GM12878 (cell line): ENCODE results near the gene ZNF333. TPM values are rescaled to one million over a fixed set of nuclear protein-coding genes. Genes with fewer than 3 reads are reported as not detected.

Experiments
- ATAC-seq: fragments of 200-7000 bp; cut with Tn5 transposase; 3 replicates; pipeline ENCODE4 v1.9.1; 2020; ENCODE audit warnings: mild to moderate bottlenecking, moderate library complexity
- BruUV-seq: library from RNA; stranded (reverse); fragments of 400-500 nt; replicated peaks from 2 replicates; lab custom pipeline; 2021; lab: Mats Ljungman, UMichigan
- CTCF ChIA-PET: fragments of 300-600 bp; sonication (Branson Sonifier 250); formaldehyde crosslinking; extraction: SDS; loops from one replicate; lab custom pipeline; 2021; ENCODE audit warnings: inconsistent platforms; lab: Yijun Ruan, JAX
- POLR2A ChIA-PET: fragments of 350-600 bp; formaldehyde crosslinking; extraction: SDS; loops from one replicate; lab custom pipeline; 2021; ENCODE audit warnings: inconsistent platforms; lab: Charles Lee
- RAD21 ChIA-PET: fragments of 300-600 bp; sonication (Branson Sonifier 250); formaldehyde crosslinking; loops from one replicate; lab custom pipeline; 2023; ENCODE audit warnings: antibody characterized with exemption; ENCODE audit not compliant: unreplicated experiment; lab: Charles Lee
- SMC1A ChIA-PET: fragments of 300-600 bp; sonication (Branson Sonifier 250); formaldehyde crosslinking; loops from one replicate; lab custom pipeline; 2023; ENCODE audit not compliant: unreplicated experiment, uncharacterized antibody; lab: Charles Lee
- DNase-seq: peaks from one replicate; pipeline ENCODE4 v3.0.0-alpha.2; 2011; ENCODE audit warnings: low read depth, low spot score
- FAIRE-seq: peaks from 3 replicates; lab custom pipeline; 2011; peaks lifted over from hg19 to GRCh38; lab: Jason Lieb, UNC
- H2AFZ ChIP-seq: 2 replicates; pipeline ENCODE4 v1.6.0; 2011; ENCODE audit warnings: low read depth, low read length, control low read depth; ENCODE audit not compliant: control insufficient read depth
- H3K27ac ChIP-seq: 2 replicates; pipeline ENCODE4 v1.5.1; 2011; ENCODE audit warnings: control low read depth; ENCODE audit not compliant: control insufficient read depth, insufficient read depth
- H3K27me3 ChIP-seq, 2 experiments: replicated peaks in 1 of 2; 2 replicates each; pipeline versions ENCODE4 v1.6.0 to v1.6.1; 2011; ENCODE audit warnings: low read length in 1 of 2; ENCODE audit not compliant: control insufficient read depth in 2 of 2, insufficient read depth in 2 of 2
- H3K36me3 ChIP-seq, 2 experiments: 2 replicates each; pipeline ENCODE4 v1.5.1; 2011; ENCODE audit warnings: low read length in 1 of 2; ENCODE audit not compliant: control insufficient read depth in 2 of 2, insufficient read depth in 2 of 2
- H3K4me1 ChIP-seq: 2 replicates; pipeline ENCODE4 v1.6.1; 2011; ENCODE audit warnings: mild to moderate bottlenecking, low read length, moderate library complexity, mixed read lengths; ENCODE audit not compliant: control insufficient read depth, insufficient read depth
- H3K4me2 ChIP-seq: 2 replicates; pipeline ENCODE4 v1.6.0; 2011; ENCODE audit warnings: control low read depth; ENCODE audit not compliant: control insufficient read depth, insufficient read depth
- H3K4me3 ChIP-seq: fragments of 200-600 bp; sonication (generic); 2 replicates; pipeline ENCODE4 v1.5.1; 2016
- H3K79me2 ChIP-seq: 2 replicates; pipeline ENCODE4 v1.6.0; 2011; ENCODE audit warnings: low read length; ENCODE audit not compliant: control insufficient read depth, insufficient read depth
- H3K9ac ChIP-seq: 2 replicates; pipeline ENCODE4 v1.8.0; 2011; ENCODE audit warnings: low read length, control low read depth, mixed read lengths; ENCODE audit not compliant: control insufficient read depth, insufficient read depth
- H3K9me3 ChIP-seq: replicated peaks from 3 replicates; pipeline ENCODE4 v1.5.1; 2011; ENCODE audit warnings: mild to moderate bottlenecking, low read length; ENCODE audit not compliant: control insufficient read depth, insufficient read depth
- H4K20me1 ChIP-seq: 2 replicates; pipeline ENCODE4 v1.6.0; 2011; ENCODE audit not compliant: control insufficient read depth, insufficient read depth
- BHLHE40 ChIP-seq, 2 experiments: fragments of 450-650 bp in 1 of 2; IDR thresholded peaks; 2 replicates each; pipeline ENCODE4 v1.6.1; 2011 to 2017; ENCODE audit warnings: low read depth in 2 of 2, borderline replicate concordance in 1 of 2, improper control_type of control experiment in 1 of 2, low read length in 1 of 2, mild to moderate bottlenecking in 1 of 2
- CBFB ChIP-seq: IDR thresholded peaks from 2 replicates; pipeline ENCODE4 v1.6.1; 2016; ENCODE audit warnings: antibody characterized with exemption, low read depth
- EED ChIP-seq: sonication (generic); IDR thresholded peaks from 2 replicates; pipeline ENCODE4 v1.6.1; 2016; ENCODE audit warnings: antibody characterized with exemption, low read depth
- NBN ChIP-seq: fragments of 450-650 bp; IDR thresholded peaks from 2 replicates; pipeline ENCODE4 v1.6.1; 2016
- PAX5 ChIP-seq: IDR thresholded peaks from 2 replicates; pipeline ENCODE4 v1.6.1; 2011; ENCODE audit warnings: low read depth, low read length, borderline replicate concordance
- RBBP5 ChIP-seq: fragments of 200-600 bp; sonication (generic); conservative IDR thresholded peaks from 2 replicates; pipeline ENCODE4 v1.6.1; 2016
- REST ChIP-seq: IDR thresholded peaks from 2 replicates; pipeline ENCODE4 v1.6.1; 2012; ENCODE audit warnings: mild to moderate bottlenecking, low read depth, low read length
- STAT1 ChIP-seq: fragments of 450-650 bp; conservative IDR thresholded peaks from 2 replicates; pipeline ENCODE4 v1.6.1; 2014; ENCODE audit warnings: antibody characterized with exemption, mild to moderate bottlenecking
- ZBTB11 ChIP-seq: fragments of 450-650 bp; formaldehyde crosslinking; IDR thresholded peaks from 2 replicates; pipeline ENCODE4 v1.5.0; 2022; ENCODE audit warnings: mild to moderate bottlenecking, missing genetic modification characterization
- WGBS: methylation state at CpG from one replicate; pipeline ENCODE4 v1.1.6; 2016; ENCODE audit warnings: low lambda C conversion rate; ENCODE audit not compliant: insufficient replicate concordance, insufficient coverage; ENCODE audit errors: missing lambda C conversion rate; 5-methylcytosine and 5-hydroxymethylcytosine counted together
- in situ Hi-C: fragments of 300-500 bp; cut with MboI; formaldehyde crosslinking; loops from 9 replicates; pipeline ENCODE4 v1.14.3; 2018; ENCODE audit warnings: mixed read lengths
- intact Hi-C: fragments of 100-400 bp; cut with micrococcal nuclease; formaldehyde crosslinking; loops from one replicate; pipeline ENCODE4 v1.14.2; 2022; ENCODE audit not compliant: unreplicated experiment
- polyA plus RNA-seq, 11 experiments: library from polyadenylated mRNA; depleted of rRNA in 4 of 11; unstranded in 6 of 11; stranded (reverse) in 5 of 11; fragments of >200 nt; fragmentation: Nextera tagmentation in 4 of 11; fragmentation: Illumina TruSeq in 1 of 11; extraction: Ambion mirVana in 4 of 11; extraction: Trizol in 1 of 11; gene quantifications; 1 replicate in 1 of 11; 2 replicates in 10 of 11; pipeline versions ENCODE4 v1.2.1 to v1.2.3, GENCODE V29; 2011 to 2016; ENCODE audit warnings: inconsistent platforms in 2 of 11, missing spikeins in 2 of 11, low read depth in 1 of 11
- total RNA-seq, 4 experiments: library from RNA; depleted of rRNA in 3 of 4; stranded (reverse); fragments of >200 nt in 3 of 4; fragmentation: Illumina TruSeq in 1 of 4; extraction: Trizol in 1 of 4; gene quantifications; 2 replicates each; pipeline versions ENCODE4 v1.2.1 to v1.2.3, GENCODE V29; 2013 to 2021

ZNF333 gene
- total and polyA plus RNA-seq, 10 of the 15 experiments (the other 5 are each of a cell fraction or from before 2014, with no cell fraction given): 2.3 to 14.1 (median 5.7) TPM

- H3K9me3 ChIP-seq: no peaks in the 10 kb centered on the region; the same call in 2 of the 3 replicates
- H2AFZ ChIP-seq: no peak overlapping the region
- POLR2A ChIA-PET: interaction anchor here (1.2 kb wide), 1 partner anchor 9 kb away, joined by 5 read pairs; the partner anchor contains the start of gene ZNF333
- ATAC-seq (no peak), DNase-seq (no peak), FAIRE-seq (no peak)
- no peak overlapping the region for H3K4me3 ChIP-seq
- 84% methylated on average over 8 of the region's 8 CpGs for WGBS
- no peaks in the 10 kb centered on the region for H3K27me3 ChIP-seq
- BruUV-seq: no TSS peak
- no peak overlapping the region for H3K9ac ChIP-seq
- no peaks in the 10 kb centered on the region for H4K20me1 ChIP-seq
- no peak overlapping the region for H3K27ac ChIP-seq
- intact Hi-C loops: no loop called here
- no peak for TF ChIP-seq PAX5
- no peak for TF ChIP-seq ZBTB11 (CRISPR knock-in tag)
- no peak for TF ChIP-seq RBBP5
- no peak for TF ChIP-seq STAT1
- TF ChIP-seq EED: no peak
- no peak for TF ChIP-seq NBN
- no peak for TF ChIP-seq BHLHE40 (IDR thresholded peaks at IDR 0.05; ENCODE audit: borderline replicate concordance in 1 of 2, low read depth in 2 of 2, low read length in 1 of 2)
- TF ChIP-seq REST: no peak
- no peak for TF ChIP-seq CBFB
- H3K79me2 ChIP-seq: no peaks in the 10 kb centered on the region
- SMC1A ChIA-PET: interaction anchor here (1.2 kb wide), 1 partner anchor 9 kb away, joined by 4 read pairs; no protein-coding TSS in a partner anchor
- RAD21 ChIA-PET: no interaction called here
- CTCF ChIA-PET: interaction anchor here (1.0 to 1.9 kb wide), 4 partner anchors 13 to 143 kb away, joined by 3 to 4 read pairs (median 4); no protein-coding TSS in a partner anchor
- peaks cover 3 to 4% of the 10 kb centered on the region in 2 experiments; a peak in 3 of 4 replicates for H3K36me3 ChIP-seq
- no peak overlapping the region for H3K4me2 ChIP-seq
- no peaks in the 10 kb centered on the region for H3K4me1 ChIP-seq
- in situ Hi-C loops: no loop called here
Measured at GRCh38 chr19:14699641-14700040, 9.8 kb downstream of the ZNF333 start.
